Measurements from ENCODE around the gene HSD11B2. TPM values are rescaled to one million over a fixed set of nuclear protein-coding genes. Genes with fewer than 3 reads are reported as not detected.

HSD11B2 gene
- total RNA-seq, 1 experiment from 2014 or later, result 33.5 TPM

DNA sequence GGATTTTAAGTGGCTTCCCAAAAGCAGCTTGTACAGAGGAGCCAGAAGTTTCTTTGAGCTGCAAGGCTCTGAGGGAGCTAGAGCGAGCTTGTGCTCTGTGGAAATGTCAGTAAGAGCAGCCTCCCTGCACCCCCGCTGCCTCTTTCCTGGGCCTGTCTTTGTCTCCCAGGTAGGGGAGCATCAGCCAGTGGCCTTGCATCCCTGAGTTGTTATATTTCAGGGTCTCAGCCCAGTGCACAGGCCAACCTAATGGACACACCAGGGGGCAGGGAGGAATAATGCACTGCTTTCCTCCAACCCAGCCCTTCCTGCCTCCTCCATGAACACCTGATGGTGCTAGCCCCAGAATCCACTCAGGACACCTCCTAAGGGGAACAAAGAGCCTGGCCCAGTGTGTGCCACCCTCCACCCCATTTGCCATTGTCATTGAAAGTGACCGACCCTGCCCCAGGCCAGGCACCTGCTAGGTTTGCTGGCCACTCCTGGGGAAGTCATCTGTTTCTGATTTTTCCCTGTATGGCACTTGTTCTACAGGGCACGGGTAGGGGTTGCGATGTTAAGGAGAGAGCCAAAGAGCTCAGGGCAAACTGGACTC, 44.0 kb upstream of the HSD11B2 start:
- H4K8ac ChIP-seq (replicated peaks; ENCODE audit: insufficient read length, low read depth, low read length), result no peak overlapping the region
- H3K36me3 Mint-ChIP-seq (ENCODE audit: insufficient read depth in 1 of 3, low read depth in 3 of 3), result no peaks in the 10 kb centered on the region
- H3K14ac ChIP-seq (ENCODE audit: insufficient read depth, low read length), result no peak overlapping the region
- H3K4me2 ChIP-seq (ENCODE audit: insufficient read depth, insufficient read length, low read length), result no peak overlapping the region
- H3K4ac ChIP-seq (ENCODE audit: low read depth, low read length), result no peak overlapping the region
- H3K27ac Mint-ChIP-seq, result peak overlapping the region in 2 of 3 experiments; percentile 14 to 93; a peak in 4 of 7 replicates
- H3K9me3 ChIP-seq (ENCODE audit: control insufficient read depth, low read depth, low read length), result no peaks in the 10 kb centered on the region
- TF ChIP-seq, protein P1, sequence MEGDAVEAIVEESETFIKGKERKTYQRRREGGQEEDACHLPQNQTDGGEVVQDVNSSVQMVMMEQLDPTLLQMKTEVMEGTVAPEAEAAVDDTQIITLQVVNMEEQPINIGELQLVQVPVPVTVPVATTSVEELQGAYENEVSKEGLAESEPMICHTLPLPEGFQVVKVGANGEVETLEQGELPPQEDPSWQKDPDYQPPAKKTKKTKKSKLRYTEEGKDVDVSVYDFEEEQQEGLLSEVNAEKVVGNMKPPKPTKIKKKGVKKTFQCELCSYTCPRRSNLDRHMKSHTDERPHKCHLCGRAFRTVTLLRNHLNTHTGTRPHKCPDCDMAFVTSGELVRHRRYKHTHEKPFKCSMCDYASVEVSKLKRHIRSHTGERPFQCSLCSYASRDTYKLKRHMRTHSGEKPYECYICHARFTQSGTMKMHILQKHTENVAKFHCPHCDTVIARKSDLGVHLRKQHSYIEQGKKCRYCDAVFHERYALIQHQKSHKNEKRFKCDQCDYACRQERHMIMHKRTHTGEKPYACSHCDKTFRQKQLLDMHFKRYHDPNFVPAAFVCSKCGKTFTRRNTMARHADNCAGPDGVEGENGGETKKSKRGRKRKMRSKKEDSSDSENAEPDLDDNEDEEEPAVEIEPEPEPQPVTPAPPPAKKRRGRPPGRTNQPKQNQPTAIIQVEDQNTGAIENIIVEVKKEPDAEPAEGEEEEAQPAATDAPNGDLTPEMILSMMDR (conservative IDR thresholded peaks at IDR 0.05), result no peak
- no peaks in the 10 kb centered on the region for H3K23me2 ChIP-seq (ENCODE audit: insufficient read length, low read depth, low read length, poor library complexity, severe bottlenecking)
- no peak overlapping the region for H2BK120ac ChIP-seq (ENCODE audit: low read depth, low read length, poor library complexity, severe bottlenecking)
- no peaks in the 10 kb centered on the region for H3K9me3 Mint-ChIP-seq
- peaks cover 19 to 25% of the 10 kb centered on the region in 2 experiments for H3K4me1 Mint-ChIP-seq
- H3K27me3 ChIP-seq (ENCODE audit: insufficient read depth, low read length), result no peaks in the 10 kb centered on the region; the same call in 1 of the 2 replicates
- H3K18ac ChIP-seq (ENCODE audit: insufficient read length, low read depth, low read length), result no peak overlapping the region
- H3K79me2 ChIP-seq (ENCODE audit: insufficient read depth, low read length), result no peaks in the 10 kb centered on the region
- H3K56ac ChIP-seq (ENCODE audit: insufficient read length, low read depth, low read length), result no peak overlapping the region
- DNase-seq, result no peak
- H3K23ac ChIP-seq (ENCODE audit: insufficient read length, low read depth, low read length), result no peak overlapping the region
- no peak overlapping the region for H4K91ac ChIP-seq (ENCODE audit: insufficient read length, low read depth, low read length)
- peaks cover 4% of the 10 kb centered on the region; the same call in 1 of the 2 replicates for H3K4me1 ChIP-seq (ENCODE audit: insufficient read depth, low read length)
- H2BK20ac ChIP-seq (ENCODE audit: low read depth, low read length, poor library complexity, severe bottlenecking), result no peak overlapping the region
- H3K9ac ChIP-seq (ENCODE audit: extremely low read depth, insufficient read length, low read length), result no peak overlapping the region
- peaks cover 57% of the 10 kb centered on the region for H3K27me3 Mint-ChIP-seq (ENCODE audit: low read depth)
- H3T11ph ChIP-seq (ENCODE audit: low read length), result no peak overlapping the region
- no peak overlapping the region for H3K27ac ChIP-seq (ENCODE audit: insufficient read length, low read depth, low read length)
- WGBS (ENCODE audit: extremely low coverage, insufficient read length, low lambda C conversion rate), result no CpG with 5 or more reads among the region's 5 CpGs
- H2BK12ac ChIP-seq (ENCODE audit: insufficient read length, low read depth, low read length), result no peak overlapping the region
- peak overlapping the region in 1 of 2 experiments; percentile 52; a peak in 1 of 5 replicates for H3K4me3 Mint-ChIP-seq
- no peaks in the 10 kb centered on the region for H3K79me1 ChIP-seq (ENCODE audit: insufficient read depth, low read depth, low read length, poor library complexity, severe bottlenecking)
- H2BK5ac ChIP-seq (ENCODE audit: insufficient read length, low read length), result no peak overlapping the region
- no peak overlapping the region for H2AFZ ChIP-seq (ENCODE audit: low read length)
- H2AK5ac ChIP-seq (ENCODE audit: insufficient read length, low read length), result no peak overlapping the region
- no peak overlapping the region for H2BK15ac ChIP-seq (ENCODE audit: low read depth, low read length)
- H4K5ac ChIP-seq (ENCODE audit: insufficient read length, low read depth, low read length), result no peak overlapping the region
- no peaks in the 10 kb centered on the region for H4K20me1 ChIP-seq (ENCODE audit: control insufficient read depth, insufficient read depth, insufficient read length)

Measured in H9 (cell line).